ENCODE measurements around the gene RFTN2. TPM values are rescaled to one million over a fixed set of nuclear protein-coding genes. Genes with fewer than 3 reads are reported as not detected.
"Not testable (repeated sequence)": the region's sequence is repeated elsewhere in the genome, so short reads cannot be mapped to it uniquely, and the experiment has no call there.

RFTN2 gene
- total RNA-seq, 1 experiment from 2014 or later: not detected

- no TSS peak for BruUV-seq (replicated peaks)
- Histone ChIP-seq H3K27me3 (ENCODE audit: control insufficient read depth, insufficient read depth, low read length) (no peaks in the 10 kb centered on the region), H3K9me3 (ENCODE audit: control insufficient read depth, insufficient read depth, low read depth, low read length) (no peaks in the 10 kb centered on the region), H3K36me3 (ENCODE audit: control insufficient read depth, insufficient read depth, low read length) (peaks cover 8% of the 10 kb centered on the region), H3K27ac (ENCODE audit: low read length) (no peak overlapping the region), H3K4me3 (ENCODE audit: low read depth in 2 of 2, low read length in 2 of 2) (no peak overlapping the region), H3K4me1 (ENCODE audit: control insufficient read depth, insufficient read depth, low read length) (peaks cover 15% of the 10 kb centered on the region)
- intact Hi-C loops (cut with micrococcal nuclease; ENCODE audit: unreplicated experiment): no loop called here
- in situ Hi-C loops (cut with HindIII; ENCODE audit: low pct_unique_long_range_greater_than_20kb, low sequenced_read_pairs): no loop called here
- ChIA-PET CTCF (no interaction called here), POLR2A (no interaction called here)
- DNase-seq (ENCODE audit: low read depth, low spot score) (no peak), ATAC-seq (no peak)
- TF ChIP-seq POLR2AphosphoS5 (IDR thresholded peaks at IDR 0.05; ENCODE audit: low read depth, low read length) (no peak), TCF7L2 (IDR thresholded peaks at IDR 0.05; ENCODE audit: low read depth, low read length) (no peak), CTCF (IDR thresholded peaks at IDR 0.05) (no peak), SIN3A (IDR thresholded peaks at IDR 0.05; ENCODE audit: borderline replicate concordance, insufficient read depth, low read depth, low read length) (no peak), REST (IDR thresholded peaks at IDR 0.05; ENCODE audit: insufficient read depth in 1 of 2, low read depth in 2 of 2, low read length in 1 of 2) (no peak)
Measured at GRCh38 chr2:197710424-197711042, 35.1 kb upstream of the RFTN2 start.

GRCh38 chr2:197709140-197709539, 33.8 kb upstream of the RFTN2 start:
- ATAC-seq; H3K4me3 ChIP-seq (ENCODE audit: low read depth in 2 of 2, low read length in 2 of 2); CTCF ChIA-PET; H3K27ac ChIP-seq (ENCODE audit: low read length); H3K27me3 ChIP-seq (ENCODE audit: control insufficient read depth, insufficient read depth, low read length); DNase-seq (ENCODE audit: low read depth, low spot score); POLR2A ChIA-PET; H3K36me3 ChIP-seq (ENCODE audit: control insufficient read depth, insufficient read depth, low read length); H3K9me3 ChIP-seq (ENCODE audit: control insufficient read depth, insufficient read depth, low read depth, low read length); in situ Hi-C loops (cut with HindIII; ENCODE audit: low pct_unique_long_range_greater_than_20kb, low sequenced_read_pairs); BruUV-seq (replicated peaks): not testable (repeated sequence)
- intact Hi-C loops (cut with micrococcal nuclease; ENCODE audit: unreplicated experiment): loop anchor here (5.0 kb wide), 1 partner anchor 207 kb away; the partner anchor contains the start of gene HSPE1
- peaks cover 15% of the 10 kb centered on the region for H3K4me1 ChIP-seq (ENCODE audit: control insufficient read depth, insufficient read depth, low read length)

- no peak for ATAC-seq
Measured at GRCh38 chr2:197708331-197708730, 32.9 kb upstream of the RFTN2 start.

More at GRCh38 chr2:197708331-197708730, 32.9 kb upstream of the RFTN2 start:
- no peak for DNase-seq (ENCODE audit: low read depth, low spot score)
- no peak for TF ChIP-seq REST (IDR thresholded peaks at IDR 0.05; ENCODE audit: insufficient read depth in 1 of 2, low read depth in 2 of 2, low read length in 1 of 2)
- no peak for TF ChIP-seq SIN3A (IDR thresholded peaks at IDR 0.05; ENCODE audit: borderline replicate concordance, insufficient read depth, low read depth, low read length)
- TF ChIP-seq TCF7L2 (IDR thresholded peaks at IDR 0.05; ENCODE audit: low read depth, low read length): no peak
- no peak for TF ChIP-seq POLR2AphosphoS5 (IDR thresholded peaks at IDR 0.05; ENCODE audit: low read depth, low read length)
- CTCF ChIA-PET: no interaction called here
- intact Hi-C loops (cut with micrococcal nuclease; ENCODE audit: unreplicated experiment): loop anchor here (5.0 kb wide), 1 partner anchor 206 kb away; the partner anchor contains the start of gene HSPE1
- no peaks in the 10 kb centered on the region for H3K9me3 ChIP-seq (ENCODE audit: control insufficient read depth, insufficient read depth, low read depth, low read length)
- H3K4me1 ChIP-seq (ENCODE audit: control insufficient read depth, insufficient read depth, low read length): peaks cover 15% of the 10 kb centered on the region
- BruUV-seq (replicated peaks): no TSS peak
- H3K27ac ChIP-seq (ENCODE audit: low read length): no peak overlapping the region; the same call in 1 of the 2 replicates
- peak overlapping the region in 1 of 2 experiments; percentile 94; a peak in 2 of 4 replicates for H3K4me3 ChIP-seq (ENCODE audit: low read depth in 2 of 2, low read length in 2 of 2)
- peaks cover 6% of the 10 kb centered on the region for H3K36me3 ChIP-seq (ENCODE audit: control insufficient read depth, insufficient read depth, low read length)
- in situ Hi-C loops (cut with HindIII; ENCODE audit: low pct_unique_long_range_greater_than_20kb, low sequenced_read_pairs): no loop called here
- H3K27me3 ChIP-seq (ENCODE audit: control insufficient read depth, insufficient read depth, low read length): no peaks in the 10 kb centered on the region
- POLR2A ChIA-PET: no interaction called here
